Peyer's patch (tissue), 4 donors: ENCODE data around the gene ARHGAP11B.
"Not testable (repeated sequence)": the region's sequence is repeated elsewhere in the genome, so short reads cannot be mapped to it uniquely, and the experiment has no call there.

ENCODE experiments used
- POLR2A ChIP-seq, 2 donors: fragments of 450-650 bp; IDR thresholded peaks; one replicate each; pipeline ENCODE4 v1.5.1; 2017; ENCODE audit warnings: antibody characterized with exemption in 2 of 2, mild to moderate bottlenecking in 2 of 2, moderate library complexity in 2 of 2
- TF ChIP-seq, protein P1 (sequence below), 6 experiments: fragments of 450-650 bp in 4 of 6; fragments of 200-600 bp in 2 of 6; sonication (generic) in 1 of 6; IDR thresholded peaks; one replicate each; pipeline ENCODE4 v1.5.1; 2017 to 2019; ENCODE audit warnings: antibody characterized with exemption in 6 of 6, mild to moderate bottlenecking in 3 of 6, moderate library complexity in 1 of 6

DNA sequence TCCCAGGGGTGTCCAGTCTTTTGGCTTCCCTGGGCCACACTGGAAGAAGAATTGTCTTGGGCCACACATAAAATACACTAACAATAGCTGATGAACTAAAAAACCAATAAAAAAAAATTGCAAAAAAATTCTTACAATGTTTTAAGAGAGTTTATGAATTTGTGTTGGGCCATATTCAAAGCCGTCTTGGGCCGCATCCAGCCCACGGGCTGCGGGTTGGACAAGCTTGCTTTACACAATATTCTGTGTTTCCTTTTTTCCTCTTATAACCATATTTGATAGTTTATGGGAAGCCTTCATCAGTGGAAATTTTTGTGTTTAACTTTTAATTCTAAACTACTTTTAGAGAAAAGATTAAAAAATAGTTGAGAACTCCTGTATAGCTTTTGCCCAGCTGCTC lies 45.2 kb upstream of the ARHGAP11B start:
- TF ChIP-seq, protein P1, sequence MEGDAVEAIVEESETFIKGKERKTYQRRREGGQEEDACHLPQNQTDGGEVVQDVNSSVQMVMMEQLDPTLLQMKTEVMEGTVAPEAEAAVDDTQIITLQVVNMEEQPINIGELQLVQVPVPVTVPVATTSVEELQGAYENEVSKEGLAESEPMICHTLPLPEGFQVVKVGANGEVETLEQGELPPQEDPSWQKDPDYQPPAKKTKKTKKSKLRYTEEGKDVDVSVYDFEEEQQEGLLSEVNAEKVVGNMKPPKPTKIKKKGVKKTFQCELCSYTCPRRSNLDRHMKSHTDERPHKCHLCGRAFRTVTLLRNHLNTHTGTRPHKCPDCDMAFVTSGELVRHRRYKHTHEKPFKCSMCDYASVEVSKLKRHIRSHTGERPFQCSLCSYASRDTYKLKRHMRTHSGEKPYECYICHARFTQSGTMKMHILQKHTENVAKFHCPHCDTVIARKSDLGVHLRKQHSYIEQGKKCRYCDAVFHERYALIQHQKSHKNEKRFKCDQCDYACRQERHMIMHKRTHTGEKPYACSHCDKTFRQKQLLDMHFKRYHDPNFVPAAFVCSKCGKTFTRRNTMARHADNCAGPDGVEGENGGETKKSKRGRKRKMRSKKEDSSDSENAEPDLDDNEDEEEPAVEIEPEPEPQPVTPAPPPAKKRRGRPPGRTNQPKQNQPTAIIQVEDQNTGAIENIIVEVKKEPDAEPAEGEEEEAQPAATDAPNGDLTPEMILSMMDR (IDR thresholded peaks at IDR 0.05), result not testable (repeated sequence)
- not testable (repeated sequence) for TF ChIP-seq POLR2A (IDR thresholded peaks at IDR 0.05)
